GM21737 (cell line): ENCODE measurements around the gene LIPT1.
A peak's percentile ranks its signal among the peaks of the same experiment; 100 is the strongest.
"Not testable (repeated sequence)": the region's sequence is repeated elsewhere in the genome, so short reads cannot be mapped to it uniquely, and the experiment has no call there.

ENCODE experiments used
- ATAC-seq: cut with Tn5 transposase; IDR thresholded peaks from one replicate; pipeline ENCODE4 v1.9.1; 2021; ENCODE audit warnings: mild to moderate bottlenecking, moderate library complexity; ENCODE audit not compliant: unreplicated experiment

The LIPT1 gene

DNA sequence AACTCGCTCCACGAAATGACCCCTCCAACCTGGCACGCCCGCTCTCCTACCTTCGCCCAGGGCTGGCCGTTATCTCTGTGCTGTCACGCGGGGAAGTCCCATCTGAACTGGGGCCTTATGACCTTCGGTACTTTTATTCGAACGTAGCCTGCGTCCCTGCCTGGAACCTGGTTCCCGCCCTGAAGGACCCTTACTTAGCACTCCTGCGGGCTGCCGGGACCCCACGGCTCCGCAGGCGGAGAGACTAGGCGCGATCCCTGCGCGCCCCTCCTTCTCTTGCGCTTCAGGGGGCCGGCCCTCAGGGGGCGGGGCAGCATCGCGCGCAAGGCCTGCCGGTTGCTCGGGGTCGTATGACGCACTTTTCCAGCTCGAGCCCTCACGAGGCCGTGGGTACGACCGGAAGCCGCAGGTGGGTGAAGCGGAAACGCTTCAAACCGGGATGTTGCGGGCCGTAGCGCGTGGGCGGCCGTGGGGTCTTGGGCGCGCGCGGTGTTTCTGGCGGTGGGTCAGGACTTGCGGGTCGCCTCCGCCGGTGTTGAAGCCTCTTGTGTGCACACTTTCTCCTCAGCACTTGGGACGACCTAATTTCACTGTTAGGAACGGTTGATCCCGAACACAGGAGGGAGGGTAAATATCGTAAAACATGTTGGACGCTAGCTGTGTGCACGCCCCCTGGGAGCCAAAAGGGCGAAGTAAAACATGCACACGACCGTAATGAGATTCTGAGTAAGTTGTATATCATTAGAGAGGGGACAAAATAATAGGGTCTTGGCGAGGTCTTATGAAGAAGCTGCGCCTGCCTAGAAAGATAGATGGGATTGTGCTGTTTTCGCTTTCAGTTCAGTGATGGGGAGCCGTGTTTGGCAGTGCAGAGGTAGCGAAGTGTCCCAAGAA lies at the start of gene LIPT1, which contains the start of gene TSGA10:
Gene LIPT1, plus strand, starts transcription at position 325 of the 894 bp plus-strand sequence. CDS start 6,991 bp downstream, outside the sequence.
Gene TSGA10, minus strand, starts transcription at position 300 of the 894 bp plus-strand sequence. CDS start 45,503 bp downstream, outside the sequence.
- peak; percentile 93 for ATAC-seq

DNA sequence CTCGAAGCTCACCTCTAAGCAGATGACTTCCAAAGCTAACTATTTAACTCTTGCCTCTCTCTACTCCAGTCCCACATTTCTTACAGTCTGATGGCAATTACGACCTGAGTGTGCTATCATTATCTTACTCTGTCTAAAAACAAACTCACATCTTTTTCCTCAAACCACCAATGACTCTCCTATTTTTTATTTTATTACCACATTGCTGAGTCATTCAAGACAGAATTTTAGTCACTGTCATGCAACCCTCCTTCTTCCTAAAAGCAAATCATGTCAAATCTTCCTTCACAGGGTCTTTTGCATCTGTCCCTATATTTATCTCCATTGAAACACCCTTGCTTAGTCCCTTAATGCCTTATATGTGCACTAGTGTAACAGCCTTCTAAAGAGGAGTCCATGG lies 47.9 kb upstream of the LIPT1 start:
- no peak for ATAC-seq

DNA sequence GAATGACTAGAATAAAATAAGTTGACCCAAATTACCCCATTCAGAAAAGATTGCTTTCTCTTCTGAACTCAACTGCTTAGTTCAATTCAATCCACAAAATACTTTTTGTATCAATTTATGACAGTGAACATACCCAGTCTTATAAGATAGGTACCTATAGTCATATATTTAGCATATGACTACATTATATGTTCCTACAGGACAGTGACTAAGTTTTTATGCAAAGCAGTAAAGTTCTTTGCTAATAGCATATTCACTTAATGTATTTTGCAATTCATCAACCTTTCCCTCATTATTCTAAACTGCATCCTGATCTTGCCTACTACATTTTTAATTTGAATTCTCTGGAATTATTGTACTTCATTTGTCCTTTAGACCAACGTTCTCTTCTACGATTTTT lies 43.5 kb upstream of the LIPT1 start:
- no peak for ATAC-seq

DNA sequence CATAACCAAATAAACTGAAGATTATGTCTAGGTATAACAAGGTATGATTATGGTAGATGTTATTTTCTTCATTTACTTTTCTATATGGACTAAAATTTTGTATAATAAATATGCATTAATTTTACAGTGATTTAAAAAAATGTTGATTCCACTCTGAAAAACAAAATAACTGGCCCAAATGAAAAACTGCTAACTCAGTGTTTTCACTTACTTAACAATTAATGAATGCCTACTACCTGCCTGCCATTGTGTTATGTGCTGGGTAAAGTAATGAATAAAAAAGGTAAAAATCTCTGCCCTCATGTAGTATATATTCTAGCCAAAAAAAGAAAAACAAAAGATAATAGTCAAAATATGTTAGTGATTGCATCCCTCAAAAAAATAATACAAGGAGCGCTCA lies 42.8 kb upstream of the LIPT1 start:
- no peak for ATAC-seq

DNA sequence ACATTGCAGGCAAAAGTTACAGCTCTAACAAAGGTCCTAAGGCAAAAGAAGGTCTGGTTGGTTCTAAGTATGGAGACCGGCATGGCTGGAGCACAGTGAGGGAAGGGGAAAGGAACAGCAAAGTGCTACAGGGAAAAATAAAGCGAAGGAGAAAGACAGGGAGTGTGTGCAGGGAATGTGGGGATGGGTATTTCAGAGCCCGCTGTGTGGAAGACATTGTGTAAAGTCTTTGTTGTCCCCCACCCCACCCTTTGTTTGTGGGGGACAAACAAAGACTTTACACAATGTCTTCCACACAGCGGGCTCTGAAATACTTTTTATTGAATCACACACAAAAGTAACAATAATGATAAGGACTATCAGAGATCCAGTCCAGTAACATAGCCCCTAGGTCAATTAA lies 42.1 kb upstream of the LIPT1 start:
- no peak for ATAC-seq

DNA sequence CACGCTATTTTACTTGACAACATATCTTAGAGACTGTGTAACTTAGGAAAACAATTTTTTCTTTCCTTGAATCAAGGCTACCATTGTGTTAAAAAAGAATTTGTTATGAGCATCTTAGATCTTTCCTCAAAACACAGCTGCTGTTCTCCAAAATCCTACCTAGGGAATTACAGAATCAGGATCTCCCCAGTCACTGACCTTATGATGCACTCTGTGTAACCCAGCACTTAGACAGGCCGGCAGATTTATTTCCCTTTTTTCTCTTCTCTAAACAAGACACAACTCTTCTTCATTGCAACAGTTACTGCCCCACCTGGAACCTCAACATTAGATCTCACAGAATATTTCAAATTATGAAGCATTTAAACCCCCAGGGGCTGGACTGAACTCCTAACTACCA lies 26.8 kb upstream of the LIPT1 start:
- ATAC-seq, result no peak

DNA sequence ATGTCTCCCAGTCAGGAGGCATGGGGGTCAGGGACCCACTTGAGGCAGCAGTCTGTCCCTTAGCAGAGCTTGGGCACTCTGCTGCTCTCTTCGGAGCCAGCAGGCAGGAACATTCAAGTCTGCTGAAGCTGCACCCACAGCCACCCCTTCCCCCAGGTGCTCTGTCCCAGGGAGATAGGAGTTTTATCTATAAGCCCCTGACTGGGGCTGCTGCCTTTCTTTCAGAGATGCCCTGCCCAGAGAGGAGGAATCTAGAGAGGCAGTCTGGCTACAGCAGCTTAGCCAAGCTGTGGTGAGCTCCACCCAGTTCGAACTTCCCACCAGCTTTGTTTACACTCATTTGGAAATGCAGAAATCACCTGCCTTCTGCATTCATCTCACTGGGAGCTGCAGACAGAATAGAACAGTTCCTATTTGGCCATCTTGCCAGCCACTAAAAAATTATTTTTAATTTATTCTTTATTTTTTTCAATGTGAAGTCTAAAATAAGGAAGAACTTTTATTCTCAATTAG lies 19.7 kb upstream of the LIPT1 start:
- not testable (repeated sequence) for ATAC-seq

DNA sequence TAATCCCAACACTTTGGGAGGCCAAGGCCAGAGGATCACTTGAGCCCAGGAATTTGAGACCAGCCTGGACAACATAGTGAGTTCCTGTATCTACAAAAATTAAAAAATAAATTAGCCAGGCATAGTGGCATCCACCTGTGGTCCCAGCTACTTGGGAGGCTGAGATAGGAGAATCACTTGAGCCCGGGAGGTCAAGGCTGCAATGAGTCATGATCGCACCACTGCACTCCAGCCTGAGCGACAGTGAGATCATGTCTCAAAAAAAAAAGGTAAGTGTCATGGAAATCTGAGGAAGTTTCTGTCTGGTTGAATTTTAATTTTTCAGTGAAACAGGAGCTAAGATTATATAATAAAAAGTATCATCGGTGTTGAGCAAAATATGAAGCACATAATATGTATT lies 15.8 kb upstream of the LIPT1 start:
- ATAC-seq, result no peak

DNA sequence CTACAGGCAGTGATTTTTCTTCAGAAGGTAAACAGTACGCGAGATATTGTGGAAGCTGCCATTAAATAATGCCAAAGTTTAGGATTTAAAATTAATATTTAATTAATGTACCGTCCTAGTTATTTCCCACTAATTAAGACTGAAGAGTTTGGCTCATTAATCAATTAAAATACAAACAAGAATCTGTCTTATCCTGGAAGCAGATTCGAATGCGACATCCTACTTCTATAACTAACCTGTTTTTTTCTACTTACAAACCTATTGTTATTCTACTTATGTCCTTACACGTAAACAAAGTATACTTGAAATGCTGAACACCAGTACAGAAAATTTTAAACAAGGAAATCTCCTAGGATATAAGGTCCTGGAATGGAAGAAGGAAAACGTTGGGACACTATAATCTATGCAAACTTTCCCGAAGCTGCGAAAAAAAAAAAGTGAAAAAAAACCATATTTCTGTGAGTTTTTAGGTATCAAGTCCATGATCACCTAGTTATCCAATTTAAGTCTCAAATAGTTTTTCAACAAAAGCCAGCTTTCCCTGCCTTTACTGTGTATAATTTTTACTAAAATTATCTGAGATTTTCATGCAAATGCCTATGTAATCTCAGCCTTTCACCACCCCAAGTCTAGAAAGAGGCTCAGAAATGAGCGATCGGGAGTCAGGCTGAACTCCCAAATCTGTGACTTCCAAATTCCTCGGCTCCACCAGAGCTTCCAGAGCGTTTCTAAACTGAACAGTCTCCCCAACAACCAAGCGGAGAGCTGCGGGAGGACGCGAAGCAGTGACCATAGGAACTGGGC lies 14.5 kb upstream of the LIPT1 start:
- ATAC-seq, result no peak

DNA sequence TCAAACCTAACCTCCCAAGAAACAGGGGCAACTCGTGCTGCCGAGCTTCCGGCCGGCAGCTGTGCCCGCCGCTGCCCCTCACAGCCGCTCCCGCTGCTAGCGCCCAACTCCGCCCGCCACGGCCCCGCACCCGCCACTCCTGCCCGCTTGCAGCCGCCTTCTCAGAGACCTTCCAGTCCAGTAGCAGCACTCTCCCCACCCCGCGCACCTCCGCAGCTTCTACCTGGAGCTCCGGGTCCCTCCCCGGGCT lies 14.0 kb upstream of the LIPT1 start:
- peak; percentile 31 for ATAC-seq

DNA sequence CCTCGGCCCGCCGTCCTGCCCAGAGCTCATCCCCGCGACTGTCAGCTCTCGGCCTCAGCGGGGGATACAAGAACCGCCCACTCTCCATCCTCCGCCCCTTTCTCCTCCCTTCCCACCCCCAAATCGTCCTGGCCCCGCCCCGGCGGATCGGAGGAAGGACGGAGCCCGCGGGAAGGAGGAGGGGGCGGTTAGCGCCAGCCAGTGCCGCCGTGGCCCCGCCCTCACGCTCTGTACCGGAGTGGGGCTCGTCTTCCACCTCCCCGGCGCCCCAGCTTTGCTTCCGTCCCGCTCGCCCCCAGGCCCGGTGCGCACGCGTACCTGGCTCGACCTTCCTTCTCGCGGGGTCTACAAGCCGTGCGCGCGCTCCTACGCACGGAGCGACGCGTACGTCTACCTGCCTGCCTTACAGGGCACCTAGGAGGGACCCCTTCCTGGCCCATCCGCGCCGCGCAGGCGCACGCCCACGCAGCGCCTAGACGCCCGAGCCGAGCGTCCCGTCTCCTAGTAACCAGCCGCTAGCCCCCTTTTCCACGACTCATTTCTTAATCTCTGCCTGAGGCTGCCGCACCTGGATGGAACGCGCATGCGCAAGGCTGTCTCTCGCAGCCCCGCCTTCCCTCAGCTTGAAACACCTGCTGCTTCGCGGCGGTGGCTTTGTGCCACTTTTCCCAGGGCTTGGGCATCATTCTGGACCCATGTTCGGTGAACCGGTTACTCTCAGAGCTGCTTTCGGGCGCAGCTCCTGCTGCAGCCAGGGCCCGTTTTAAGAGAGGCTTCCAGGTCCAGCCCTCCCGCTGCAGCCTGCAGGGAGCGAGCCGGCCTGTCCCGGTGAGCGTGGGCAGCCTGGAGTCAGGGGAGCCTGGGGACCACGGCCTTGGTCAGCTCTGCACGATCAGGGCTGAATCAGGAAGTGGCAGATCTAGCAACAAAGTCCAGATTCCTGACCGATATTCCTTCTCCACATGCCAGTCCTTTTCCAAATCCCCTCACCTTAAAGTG lies 13.4 kb upstream of the LIPT1 start, which contains the start of gene C2orf15:
Gene C2orf15, plus strand, starts transcription at position 598 of the 999 bp plus-strand sequence. CDS start 8,852 bp downstream, outside the sequence.
- peak; percentile 90 for ATAC-seq

DNA sequence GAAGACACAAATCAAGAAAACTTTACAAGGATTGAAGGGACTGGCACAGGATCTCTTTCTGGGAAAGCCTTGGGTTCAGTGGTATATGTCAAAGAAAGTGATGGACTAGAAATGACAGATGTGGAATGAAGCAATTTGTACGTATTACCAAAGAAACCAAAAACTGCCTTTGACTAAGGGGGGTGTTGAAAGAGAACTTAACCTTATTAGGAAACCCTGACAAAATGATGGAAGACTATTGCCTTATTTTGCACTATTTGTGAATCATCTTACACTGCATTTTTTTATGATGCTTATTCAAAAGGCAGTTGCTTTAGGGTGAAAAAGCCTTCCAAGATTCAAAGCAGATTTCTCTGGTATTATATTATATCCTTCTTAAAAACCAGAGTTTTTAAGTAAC lies 4.1 kb upstream of the LIPT1 start:
- ATAC-seq, result no peak

DNA sequence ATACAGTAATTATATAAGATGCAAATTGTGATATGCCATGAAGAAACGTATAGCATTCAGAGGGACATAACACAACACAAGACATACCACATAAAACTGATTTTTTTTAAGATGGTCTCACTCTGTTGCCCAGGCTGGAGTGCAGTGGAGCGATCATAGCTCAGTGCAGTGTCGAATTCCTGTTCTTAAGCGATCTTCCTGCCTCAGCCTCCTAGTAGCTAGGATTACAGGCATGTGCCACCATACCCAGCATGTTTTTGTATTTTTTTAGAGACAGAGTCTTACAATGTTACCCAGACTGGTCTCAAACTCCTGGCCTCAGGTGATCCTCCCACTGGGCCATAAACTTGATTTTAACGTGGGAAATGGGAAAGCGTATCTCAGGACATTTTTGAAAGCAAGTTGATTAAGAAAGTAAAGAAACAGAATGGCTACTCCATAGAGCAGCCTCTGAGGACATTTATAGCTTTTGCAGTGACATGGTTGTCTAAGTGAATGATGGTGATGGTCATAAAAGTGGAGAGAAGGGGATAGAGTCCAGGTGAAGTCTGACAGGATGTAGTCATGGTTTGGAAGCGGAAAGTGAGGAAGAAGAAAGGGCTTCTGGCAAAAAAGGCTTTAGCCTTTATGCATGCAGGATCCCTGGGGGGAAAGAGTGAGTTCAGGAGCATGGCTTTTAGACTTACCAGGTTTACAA lies 2.4 kb upstream of the LIPT1 start:
- no peak for ATAC-seq

DNA sequence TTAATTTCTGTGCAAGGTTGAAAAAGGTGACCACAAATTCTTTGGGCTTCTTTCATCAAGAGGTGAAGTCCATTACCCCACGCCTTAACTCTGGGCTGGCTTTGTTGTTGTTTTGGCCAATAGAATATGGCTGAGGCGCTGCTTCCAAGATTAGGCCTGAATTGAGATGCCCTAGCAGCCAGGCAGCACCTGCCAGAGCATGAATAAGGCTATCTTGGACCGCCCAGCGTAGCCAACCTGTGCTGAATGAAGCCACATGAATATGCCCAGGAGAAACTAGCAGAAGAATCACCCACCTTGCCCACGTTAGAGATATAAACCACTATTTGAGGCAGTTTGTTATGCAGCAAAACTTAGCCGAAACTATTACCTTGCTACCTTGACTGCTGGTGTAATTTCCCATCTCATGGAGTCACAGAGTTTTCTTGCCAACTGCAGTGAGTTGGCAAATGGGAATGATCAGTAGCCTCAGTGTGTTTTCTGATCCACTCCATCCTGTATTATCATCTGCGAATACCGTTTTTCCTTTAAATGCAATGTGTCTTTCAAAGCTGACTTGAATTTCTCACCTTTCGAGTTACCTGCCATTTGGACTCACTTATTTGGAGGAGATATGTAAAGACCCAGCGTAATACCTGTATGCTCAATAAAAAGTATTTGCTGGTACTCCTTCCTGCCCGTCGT lies 704 bp upstream of the LIPT1 start:
- no peak for ATAC-seq

DNA sequence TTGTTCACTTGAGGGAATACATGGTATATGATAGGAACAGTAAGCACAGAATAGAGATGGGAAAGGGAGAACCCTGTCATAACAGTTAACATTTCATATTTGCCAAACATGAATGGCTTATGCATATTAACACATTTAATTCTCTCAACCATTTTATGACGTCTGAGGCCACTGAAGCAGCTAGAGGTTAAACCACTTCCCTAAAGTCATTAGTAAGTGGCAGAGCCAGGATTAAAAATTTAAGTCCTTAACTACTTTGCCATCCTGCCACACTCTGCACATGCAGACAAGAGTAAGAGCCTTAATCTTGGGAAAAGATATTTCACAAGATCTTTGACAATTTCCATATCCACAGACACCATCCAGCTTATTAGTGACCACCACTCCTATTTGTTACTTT lies 2.1 kb downstream of the LIPT1 start:
- ATAC-seq, result no peak

DNA sequence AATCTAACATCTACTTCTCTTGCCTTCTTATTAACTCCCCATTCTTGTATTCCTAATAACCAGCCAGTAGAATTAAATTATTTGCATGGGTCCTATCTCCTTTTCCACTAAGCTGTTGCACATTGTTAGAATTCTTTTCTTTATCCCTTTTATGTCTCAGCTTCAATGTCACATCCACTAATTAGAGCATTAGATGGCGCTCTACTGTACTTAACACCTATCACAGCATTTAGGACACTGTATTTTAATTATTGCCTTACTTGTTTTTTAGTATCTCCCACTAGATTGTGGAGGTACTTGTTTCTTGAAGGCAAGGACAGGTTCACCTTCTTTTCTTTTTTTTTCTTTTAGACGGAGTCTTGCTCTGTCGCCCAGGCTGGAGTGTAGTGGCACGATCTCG lies 3.8 kb downstream of the LIPT1 start:
- ATAC-seq, result no peak

DNA sequence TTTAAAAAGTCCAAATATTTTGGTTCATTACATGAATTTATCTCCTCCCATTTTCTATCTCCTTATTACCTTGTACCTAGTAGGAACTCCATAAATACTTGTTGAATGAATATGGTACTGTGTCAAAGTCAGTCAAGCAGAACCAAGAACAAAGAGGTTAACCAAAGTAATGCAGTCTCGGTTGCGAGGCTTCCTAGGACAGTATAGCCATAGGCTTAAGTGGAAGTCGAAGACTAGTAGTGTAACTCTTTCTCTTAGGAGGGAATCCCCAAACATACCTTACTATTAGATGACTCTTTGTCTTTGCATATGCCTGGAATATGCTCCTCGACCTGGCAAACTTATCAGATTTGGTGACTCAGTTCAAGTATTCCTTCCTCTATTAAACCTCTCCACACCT lies 4.8 kb downstream of the LIPT1 start:
- ATAC-seq, result no peak

DNA sequence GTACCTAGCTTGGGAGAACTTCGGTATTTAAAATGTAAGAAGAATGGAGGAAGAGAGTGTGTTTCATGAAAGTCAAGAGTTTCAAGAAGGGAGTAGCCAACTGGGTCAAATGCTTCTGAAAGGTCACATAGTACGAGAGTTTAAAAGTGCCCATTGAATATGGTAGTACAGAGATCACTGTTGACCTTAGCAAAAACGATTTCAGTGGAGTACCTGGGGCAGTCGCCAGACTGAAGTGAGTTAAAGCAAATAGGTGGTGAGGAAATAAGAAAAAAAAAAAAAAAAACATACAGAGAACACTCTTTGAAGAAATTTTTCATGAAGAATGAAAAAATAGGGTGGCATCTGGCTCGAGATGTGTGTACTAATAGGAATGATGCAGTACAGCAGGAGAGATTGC lies 11.5 kb downstream of the LIPT1 start:
- ATAC-seq, result no peak

DNA sequence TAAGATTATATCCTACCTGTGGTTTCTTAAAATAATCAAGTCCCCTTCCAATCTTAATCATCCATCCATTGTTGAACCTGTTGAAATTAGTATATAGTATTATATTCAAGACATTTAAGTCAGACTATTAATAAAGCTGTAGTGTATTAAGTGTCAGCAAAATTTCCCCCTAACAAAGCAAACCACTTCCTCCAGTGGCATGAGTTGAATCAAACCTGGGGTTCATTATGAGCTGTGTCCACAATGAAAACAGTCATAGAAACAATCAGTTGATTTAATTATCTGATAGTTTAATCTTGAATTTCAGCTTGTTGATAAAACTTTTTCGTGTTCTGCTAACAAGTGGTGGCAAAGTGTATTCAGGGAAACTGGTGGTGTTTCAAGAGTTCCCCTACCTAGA lies 14.8 kb downstream of the LIPT1 start:
- no peak for ATAC-seq
